Neural cell (in vitro differentiated cells): ENCODE data around the gene DARS1.

Source experiments
- EP300 ChIP-seq: fragments of 450-650 bp; conservative IDR thresholded peaks from 2 replicates; pipeline ENCODE4 v1.6.1; 2014; ENCODE audit warnings: antibody characterized with exemption, mild to moderate bottlenecking, moderate library complexity; ENCODE audit not compliant: poor library complexity, severe bottlenecking
- EZH2 ChIP-seq: fragments of 200-600, 300-800 bp; shearing (Covaris generic), sonication (generic); IDR thresholded peaks from 2 replicates; pipeline ENCODE4 v1.6.1; 2014; ENCODE audit warnings: antibody characterized with exemption, low read length, borderline replicate concordance, mild to moderate bottlenecking; ENCODE audit not compliant: insufficient read depth, poor library complexity, severe bottlenecking
- MXI1 ChIP-seq: fragments of 450-650 bp; conservative IDR thresholded peaks from 2 replicates; pipeline ENCODE4 v1.6.1; 2014; ENCODE audit warnings: antibody characterized with exemption, mild to moderate bottlenecking; ENCODE audit not compliant: poor library complexity, severe bottlenecking
- POLR2AphosphoS5 ChIP-seq: IDR thresholded peaks from 2 replicates; pipeline ENCODE4 v1.6.1; 2012
- TAF1 ChIP-seq: IDR thresholded peaks from 2 replicates; pipeline ENCODE4 v1.6.1; 2012; ENCODE audit warnings: low read depth
- TF ChIP-seq, protein P1 (sequence below): fragments of 450-650 bp; IDR thresholded peaks from 2 replicates; pipeline ENCODE4 v1.5.1; 2014; ENCODE audit warnings: antibody characterized with exemption, mild to moderate bottlenecking, moderate library complexity; ENCODE audit not compliant: poor library complexity, severe bottlenecking

DNA sequence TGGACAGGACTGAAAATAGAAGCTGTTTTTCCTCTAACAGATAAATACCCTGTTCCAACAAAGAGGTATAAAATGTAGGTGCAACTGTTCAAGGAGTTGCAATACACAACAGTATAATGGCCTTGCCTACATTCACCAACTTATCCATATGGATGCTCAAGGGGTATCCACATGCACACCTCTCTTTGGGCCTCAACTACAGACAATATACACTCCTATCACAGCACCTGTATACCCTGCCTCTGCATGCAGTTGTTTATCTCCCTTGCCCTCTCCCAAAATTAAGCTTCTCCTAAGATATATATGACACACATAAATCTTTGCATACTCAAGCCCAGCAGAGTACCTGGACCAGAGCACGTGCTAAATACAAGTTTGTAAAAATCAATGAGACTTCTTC lies 37.3 kb downstream of the DARS1 start:
- TF ChIP-seq EP300 (no peak), MXI1 (no peak), POLR2AphosphoS5 (no peak), EZH2 (no peak), TAF1 (no peak)
- TF ChIP-seq, protein P1, sequence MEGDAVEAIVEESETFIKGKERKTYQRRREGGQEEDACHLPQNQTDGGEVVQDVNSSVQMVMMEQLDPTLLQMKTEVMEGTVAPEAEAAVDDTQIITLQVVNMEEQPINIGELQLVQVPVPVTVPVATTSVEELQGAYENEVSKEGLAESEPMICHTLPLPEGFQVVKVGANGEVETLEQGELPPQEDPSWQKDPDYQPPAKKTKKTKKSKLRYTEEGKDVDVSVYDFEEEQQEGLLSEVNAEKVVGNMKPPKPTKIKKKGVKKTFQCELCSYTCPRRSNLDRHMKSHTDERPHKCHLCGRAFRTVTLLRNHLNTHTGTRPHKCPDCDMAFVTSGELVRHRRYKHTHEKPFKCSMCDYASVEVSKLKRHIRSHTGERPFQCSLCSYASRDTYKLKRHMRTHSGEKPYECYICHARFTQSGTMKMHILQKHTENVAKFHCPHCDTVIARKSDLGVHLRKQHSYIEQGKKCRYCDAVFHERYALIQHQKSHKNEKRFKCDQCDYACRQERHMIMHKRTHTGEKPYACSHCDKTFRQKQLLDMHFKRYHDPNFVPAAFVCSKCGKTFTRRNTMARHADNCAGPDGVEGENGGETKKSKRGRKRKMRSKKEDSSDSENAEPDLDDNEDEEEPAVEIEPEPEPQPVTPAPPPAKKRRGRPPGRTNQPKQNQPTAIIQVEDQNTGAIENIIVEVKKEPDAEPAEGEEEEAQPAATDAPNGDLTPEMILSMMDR, result no peak
